ENCODE data around the gene ZACN. TPM values are rescaled to one million over a fixed set of nuclear protein-coding genes. Genes with fewer than 3 reads are reported as not detected.
"Not testable (repeated sequence)": the region's sequence is repeated elsewhere in the genome, so short reads cannot be mapped to it uniquely, and the experiment has no call there.

Gene ZACN
- total RNA-seq, 1 donor from 2014 or later: not detected

- DNase-seq (ENCODE audit: missing footprints) (no peak), ATAC-seq (no peak)
- intact Hi-C loops (cut with DNase I): no loop called here
Measured at GRCh38 chr17:76051561-76051960, 27.4 kb upstream of the ZACN start.

GRCh38 chr17:76053246-76054111 is 25.5 kb upstream of the ZACN start:
- no peak for DNase-seq (ENCODE audit: missing footprints)
- no peak for ATAC-seq
- intact Hi-C loops (cut with DNase I): no loop called here

- intact Hi-C loops (cut with DNase I): no loop called here
- DNase-seq (ENCODE audit: missing footprints): no peak
- no peak for ATAC-seq
Measured at GRCh38 chr17:76054112-76054476, 24.9 kb upstream of the ZACN start.

GRCh38 chr17:76056882-76057281 is 22.1 kb upstream of the ZACN start:
- no peak for DNase-seq (ENCODE audit: missing footprints)
- ATAC-seq: no peak
- intact Hi-C loops (cut with DNase I): no loop called here

GRCh38 chr17:76058264-76058663 is 20.7 kb upstream of the ZACN start:
- intact Hi-C loops (cut with DNase I); ATAC-seq; DNase-seq (ENCODE audit: missing footprints): not testable (repeated sequence)

- ATAC-seq (no peak), DNase-seq (ENCODE audit: missing footprints) (no peak)
- intact Hi-C loops (cut with DNase I): no loop called here
Measured at GRCh38 chr17:76063875-76064546, 15.0 kb upstream of the ZACN start.

- ATAC-seq (no peak), DNase-seq (ENCODE audit: missing footprints) (no peak)
- intact Hi-C loops (cut with DNase I): no loop called here
Measured at GRCh38 chr17:76065775-76066174, 13.2 kb upstream of the ZACN start.

- intact Hi-C loops (cut with DNase I): no loop called here
- ATAC-seq (no peak), DNase-seq (ENCODE audit: missing footprints) (no peak)
Measured at GRCh38 chr17:76071531-76072147, 7.3 kb upstream of the ZACN start.

GRCh38 chr17:76072148-76072858 is 6.7 kb upstream of the ZACN start, which contains the start of gene SRP68:
Gene SRP68 (minus strand): TSS chr17:76072517. CDS start chr17:76072491, 26 bp downstream.
- intact Hi-C loops (cut with DNase I): no loop called here
- peak; percentile 100 for ATAC-seq
- peak; percentile 95 for DNase-seq (ENCODE audit: missing footprints)

GRCh38 chr17:76074390-76075363 is 4.3 kb upstream of the ZACN start, which contains the start of gene GALR2:
Gene GALR2 (plus strand): TSS chr17:76074781. CDS start chr17:76074884, 103 bp downstream.
- DNase-seq (ENCODE audit: missing footprints) (no peak), ATAC-seq (no peak)
- intact Hi-C loops (cut with DNase I): no loop called here

- DNase-seq (ENCODE audit: missing footprints): no peak
- no peak for ATAC-seq
- intact Hi-C loops (cut with DNase I): no loop called here
Measured at GRCh38 chr17:76075364-76076145, 3.4 kb upstream of the ZACN start.

GRCh38 chr17:76076146-76076764 is 2.7 kb upstream of the ZACN start:
- intact Hi-C loops (cut with DNase I): no loop called here
- ATAC-seq (no peak), DNase-seq (ENCODE audit: missing footprints) (no peak)

GRCh38 chr17:76076765-76077583 is 2.0 kb upstream of the ZACN start:
- intact Hi-C loops (cut with DNase I): no loop called here
- ATAC-seq (no peak), DNase-seq (ENCODE audit: missing footprints) (no peak)

GRCh38 chr17:76077584-76078110 is 1.3 kb upstream of the ZACN start:
- no peak for ATAC-seq
- intact Hi-C loops (cut with DNase I): no loop called here
- no peak for DNase-seq (ENCODE audit: missing footprints)

GRCh38 chr17:76078370-76078769 is 612 bp upstream of the ZACN start:
- ATAC-seq; intact Hi-C loops (cut with DNase I); DNase-seq (ENCODE audit: missing footprints): not testable (repeated sequence)

- DNase-seq (ENCODE audit: missing footprints) (no peak), ATAC-seq (peak; percentile 16)
- intact Hi-C loops (cut with DNase I): no loop called here
Measured at GRCh38 chr17:76079535-76079955, 563 bp downstream of the ZACN start.

Measured in Right ventricle myocardium inferior (tissue), 1 donor.